ENCODE results near the gene THG1L. TPM values are rescaled to one million over a fixed set of nuclear protein-coding genes. Genes with fewer than 3 reads are reported as not detected.

The THG1L gene
- total and polyA plus RNA-seq, 11 donors = 3.7 to 8.5 (median 5.4) TPM

GRCh38 chr5:157732130-157732514 lies 902 bp downstream of the THG1L start:
- ATAC-seq = no peak
- TF ChIP-seq CTCF (IDR thresholded peaks at IDR 0.05) = no peak
- no peak for TF ChIP-seq POLR2A (IDR thresholded peaks at IDR 0.05)
- intact Hi-C loops (cut with DNase I) = no loop called here
- no peaks in the 10 kb centered on the region for H3K27me3 ChIP-seq
- DNase-seq = no peak
- peaks cover 0 to 10% (median 5%) of the 10 kb centered on the region in 12 donors for H3K4me1 ChIP-seq
- 94 to 96% (median 95%) methylated on average over 5 of the region's 5 CpGs for WGBS, 4 donors
- peak overlapping the region in 10 of 12 donors; percentile 66 to 92 (median 76) for H3K4me3 ChIP-seq
- peak overlapping the region in 2 of 12 donors; percentile 90 to 92 for H3K27ac ChIP-seq
- peaks cover 0 to 44% (median 35%) of the 10 kb centered on the region in 9 donors for H3K36me3 ChIP-seq
- no peaks in the 10 kb centered on the region for H3K9me3 ChIP-seq

GRCh38 chr5:157732596-157733262 lies 1.5 kb downstream of the THG1L start:
- TF ChIP-seq POLR2A (IDR thresholded peaks at IDR 0.05) (no peak), CTCF (IDR thresholded peaks at IDR 0.05) (no peak)
- WGBS, 4 donors = 89 to 92% (median 90%) methylated on average over 8 of the region's 8 CpGs
- peaks cover 0 to 50% (median 41%) of the 10 kb centered on the region in 9 donors for H3K36me3 ChIP-seq
- H3K9me3 ChIP-seq = no peaks in the 10 kb centered on the region
- no peaks in the 10 kb centered on the region for H3K27me3 ChIP-seq
- peaks cover 0 to 10% (median 5%) of the 10 kb centered on the region in 12 donors for H3K4me1 ChIP-seq
- DNase-seq = no peak
- H3K4me3 ChIP-seq = no peak overlapping the region
- no peak overlapping the region for H3K27ac ChIP-seq
- ATAC-seq = no peak
- intact Hi-C loops (cut with DNase I) = no loop called here

GRCh38 chr5:157734436-157734835 lies 3.2 kb downstream of the THG1L start:
- WGBS, 4 donors = 92 to 93% (median 92%) methylated on average over 7 of the region's 7 CpGs

More at GRCh38 chr5:157734436-157734835, 3.2 kb downstream of the THG1L start:
- TF ChIP-seq CTCF (IDR thresholded peaks at IDR 0.05) (no peak), POLR2A (IDR thresholded peaks at IDR 0.05) (no peak)
- Histone ChIP-seq H3K4me3 (no peak overlapping the region), H3K9me3 (no peaks in the 10 kb centered on the region), H3K4me1 (peaks cover 0 to 10% (median 5%) of the 10 kb centered on the region in 12 donors), H3K36me3 (peaks cover 0 to 66% (median 58%) of the 10 kb centered on the region in 9 donors), H3K27ac (no peak overlapping the region), H3K27me3 (no peaks in the 10 kb centered on the region)
- intact Hi-C loops (cut with DNase I) = no loop called here
- ATAC-seq (no peak), DNase-seq (no peak)

Measured in heart left ventricle (tissue), 16 donors.